Spleen (tissue), 11 donors: Measurements from ENCODE around the gene PRPH. TPM values are rescaled to one million over a fixed set of nuclear protein-coding genes. Genes with fewer than 3 reads are reported as not detected.

Experiments
- DNase-seq: peaks from one replicate; pipeline ENCODE4 v3.0.0-alpha.2; 2020
- H3K27ac ChIP-seq, 8 donors: fragments of 200-600 bp; sonication (generic) in 7 of 8; 1 replicate in 4 of 8; 2 replicates in 4 of 8; pipeline versions ENCODE4 v1.5.0 to v1.8.0; 2016 to 2021; ENCODE audit warnings: inconsistent platforms in 4 of 8, mild to moderate bottlenecking in 4 of 8, moderate library complexity in 1 of 8
- H3K27me3 ChIP-seq, 7 donors: fragments of 200-600 bp; sonication (generic) in 6 of 7; replicated peaks in 1 of 7; 1 replicate in 4 of 7; 2 replicates in 3 of 7; pipeline versions ENCODE4 v1.5.0 to v1.8.0; 2016 to 2021; ENCODE audit warnings: inconsistent platforms in 3 of 7, mild to moderate bottlenecking in 1 of 7
- H3K36me3 ChIP-seq, 6 donors: fragments of 200-600 bp; sonication (generic) in 5 of 6; 1 replicate in 4 of 6; 2 replicates in 2 of 6; pipeline versions ENCODE4 v1.5.0 to v1.8.0; 2016 to 2021; ENCODE audit warnings: inconsistent platforms in 2 of 6
- H3K4me1 ChIP-seq, 6 donors: fragments of 200-600 bp; sonication (generic) in 5 of 6; 1 replicate in 3 of 6; 2 replicates in 3 of 6; pipeline versions ENCODE4 v1.5.0 to v1.8.0; 2016 to 2021; ENCODE audit warnings: inconsistent platforms in 3 of 6
- H3K4me3 ChIP-seq, 8 donors: fragments of 200-600 bp; sonication (generic) in 7 of 8; 1 replicate in 4 of 8; 2 replicates in 4 of 8; pipeline versions ENCODE4 v1.5.0 to v1.8.0; 2016 to 2021; ENCODE audit warnings: inconsistent platforms in 4 of 8, mild to moderate bottlenecking in 4 of 8, moderate library complexity in 2 of 8
- H3K9me3 ChIP-seq, 8 donors: fragments of 200-600 bp; sonication (generic) in 7 of 8; 1 replicate in 4 of 8; 2 replicates in 4 of 8; pipeline versions ENCODE4 v1.5.0 to v1.8.0; 2016 to 2021; ENCODE audit warnings: inconsistent platforms in 4 of 8
- POLR2A ChIP-seq, 3 donors: fragments of 450-650 bp; IDR thresholded peaks; one replicate each; pipeline ENCODE4 v1.5.1; 2017; ENCODE audit warnings: antibody characterized with exemption in 3 of 3, mild to moderate bottlenecking in 1 of 3
- POLR2AphosphoS5 ChIP-seq, 3 donors: sonication (generic); formaldehyde crosslinking; IDR thresholded peaks; one replicate each; pipeline ENCODE4 v1.5.1; 2017; ENCODE audit warnings: antibody characterized with exemption in 3 of 3
- WGBS, 5 donors: extraction: QIAGEN DNeasy Blood & Tissue Kit in 3 of 5; methylation state at CpG; one replicate each; pipeline versions ENCODE4 v1.1.5 to v1.1.7; 2013 to 2018; 5-methylcytosine and 5-hydroxymethylcytosine counted together
- intact Hi-C: fragments of 100-400 bp; cut with DNase I; formaldehyde crosslinking; loops from one replicate; pipeline ENCODE4 v1.15.0; 2023; ENCODE audit warnings: low total_unique reads
- polyA plus RNA-seq, 3 donors: library from polyadenylated mRNA; stranded (reverse); fragments of 200-250 nt; gene quantifications; one replicate each; pipeline ENCODE4 v1.2.1, GENCODE V29; 2013
- total RNA-seq, 7 donors: library from RNA; depleted of rRNA in 3 of 7; stranded (reverse); fragments of >200 nt in 3 of 7; fragmentation: NEBNext Ultra II Directional in 4 of 7; extraction: Animal tissue kit (Norgen Biotek cat#: 25700) in 4 of 7; gene quantifications; one replicate each; pipeline versions ENCODE4 v1.1.0 to v1.2.1, GENCODE V29; 2016 to 2021
- TF ChIP-seq, protein P1 (sequence below), 11 experiments: fragments of 200-600 bp in 7 of 11; fragments of 450-650 bp in 4 of 11; sonication (generic) in 4 of 11; IDR thresholded peaks in 8 of 11; conservative IDR thresholded peaks in 3 of 11; 1 replicate in 7 of 11; 2 replicates in 4 of 11; pipeline versions ENCODE4 v1.4.0 to v1.8.0; 2016 to 2021; ENCODE audit warnings: antibody characterized with exemption in 11 of 11, inconsistent platforms in 4 of 11, mild to moderate bottlenecking in 1 of 11
- donor health status: healthy with polysubstance abuse.
- donor health status: DM: no; HTN: no; CAD: no; lungs with moderate emphysema.
- donor health status: DM: no; HTN: no; CAD: no.
- donor health status: Bipolar disorder and iron deficiency.
- donor health status: healthy.
- donor health status: DM: no; HTN: no; CAD: no.
- donor health status: DM: yes; HTN: yes; CAD: no.

PRPH gene
- total and polyA plus RNA-seq, 10 donors: 0.26 to 3.0 (median 1.0) TPM

DNA sequence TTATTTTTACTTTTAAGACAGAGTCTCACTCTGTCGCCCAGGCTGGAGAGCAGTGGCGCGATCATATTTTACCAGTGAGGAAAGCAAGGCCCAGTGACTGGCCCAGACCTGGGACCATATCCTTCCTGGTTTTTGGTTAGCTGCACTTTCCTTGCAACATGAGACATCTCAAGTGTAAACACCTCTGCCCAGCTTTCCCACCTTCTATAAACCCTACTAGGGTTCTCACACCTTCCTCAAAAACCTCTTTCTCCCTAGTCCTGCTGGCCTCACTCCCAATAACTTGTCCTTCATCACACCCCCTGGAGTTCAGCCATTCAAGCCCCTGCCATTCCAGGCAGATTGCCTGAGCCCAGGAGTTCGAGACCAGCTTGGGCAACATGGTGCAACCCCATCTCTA is 10.3 kb upstream of the PRPH start:
- DNase-seq: peak; percentile 19
- Histone ChIP-seq H3K27me3 (peaks cover 0 to 51% (median 5%) of the 10 kb centered on the region in 7 donors), H3K27ac (no peak overlapping the region), H3K36me3 (no peaks in the 10 kb centered on the region), H3K4me3 (no peak overlapping the region), H3K4me1 (peaks cover 0 to 16% (median 0%) of the 10 kb centered on the region in 6 donors), H3K9me3 (no peaks in the 10 kb centered on the region)
- TF ChIP-seq, protein P1, sequence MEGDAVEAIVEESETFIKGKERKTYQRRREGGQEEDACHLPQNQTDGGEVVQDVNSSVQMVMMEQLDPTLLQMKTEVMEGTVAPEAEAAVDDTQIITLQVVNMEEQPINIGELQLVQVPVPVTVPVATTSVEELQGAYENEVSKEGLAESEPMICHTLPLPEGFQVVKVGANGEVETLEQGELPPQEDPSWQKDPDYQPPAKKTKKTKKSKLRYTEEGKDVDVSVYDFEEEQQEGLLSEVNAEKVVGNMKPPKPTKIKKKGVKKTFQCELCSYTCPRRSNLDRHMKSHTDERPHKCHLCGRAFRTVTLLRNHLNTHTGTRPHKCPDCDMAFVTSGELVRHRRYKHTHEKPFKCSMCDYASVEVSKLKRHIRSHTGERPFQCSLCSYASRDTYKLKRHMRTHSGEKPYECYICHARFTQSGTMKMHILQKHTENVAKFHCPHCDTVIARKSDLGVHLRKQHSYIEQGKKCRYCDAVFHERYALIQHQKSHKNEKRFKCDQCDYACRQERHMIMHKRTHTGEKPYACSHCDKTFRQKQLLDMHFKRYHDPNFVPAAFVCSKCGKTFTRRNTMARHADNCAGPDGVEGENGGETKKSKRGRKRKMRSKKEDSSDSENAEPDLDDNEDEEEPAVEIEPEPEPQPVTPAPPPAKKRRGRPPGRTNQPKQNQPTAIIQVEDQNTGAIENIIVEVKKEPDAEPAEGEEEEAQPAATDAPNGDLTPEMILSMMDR (IDR thresholded peaks at IDR 0.05 in 8 of 11, conservative IDR thresholded peaks at IDR 0.05 in 3 of 11): no peak
- TF ChIP-seq POLR2A (IDR thresholded peaks at IDR 0.05) (no peak), POLR2AphosphoS5 (IDR thresholded peaks at IDR 0.05) (no peak)
- WGBS, 5 donors: 72 to 90% (median 79%) methylated on average over 4 of the region's 4 CpGs
- intact Hi-C loops: loop anchor here (5.0 kb wide), 2 partner anchors 58 to 233 kb away; no protein-coding TSS in a partner anchor

DNA sequence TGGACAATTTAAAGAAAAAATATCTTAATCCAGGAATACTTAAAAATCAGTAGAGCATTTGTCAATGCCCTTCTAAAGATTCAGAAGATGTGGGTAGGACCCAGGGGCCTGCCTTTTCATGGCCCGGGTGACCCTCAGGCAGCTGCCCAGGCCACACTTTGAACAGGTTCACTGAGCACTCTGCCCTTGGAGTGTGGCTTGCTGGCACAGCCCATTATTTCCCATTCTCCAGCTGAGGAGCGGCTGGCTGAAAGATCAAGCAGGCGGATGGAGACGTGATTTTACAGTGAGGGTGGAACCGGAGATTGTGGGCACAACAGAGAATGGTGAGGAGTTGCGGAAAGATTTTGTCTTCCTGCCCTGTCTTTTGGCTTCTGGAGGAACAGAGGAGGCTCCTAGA is 7.1 kb upstream of the PRPH start:
- H3K4me3 ChIP-seq: no peak overlapping the region
- H3K4me1 ChIP-seq: peaks cover 0 to 7% (median 1%) of the 10 kb centered on the region in 6 donors
- peaks cover 0 to 67% (median 5%) of the 10 kb centered on the region in 7 donors for H3K27me3 ChIP-seq
- no peaks in the 10 kb centered on the region for H3K9me3 ChIP-seq
- H3K36me3 ChIP-seq: no peaks in the 10 kb centered on the region
- DNase-seq: peak; percentile 30
- intact Hi-C loops: loop anchor here (5.0 kb wide), 2 partner anchors 54 to 229 kb away; no protein-coding TSS in a partner anchor
- WGBS, 5 donors: 47 to 57% (median 54%) methylated on average over 6 of the region's 6 CpGs
- no peak for TF ChIP-seq POLR2A (IDR thresholded peaks at IDR 0.05)
- no peak for TF ChIP-seq POLR2AphosphoS5 (IDR thresholded peaks at IDR 0.05)
- TF ChIP-seq, protein P1 (IDR thresholded peaks at IDR 0.05 in 8 of 11, conservative IDR thresholded peaks at IDR 0.05 in 3 of 11): no peak
- no peak overlapping the region for H3K27ac ChIP-seq

DNA sequence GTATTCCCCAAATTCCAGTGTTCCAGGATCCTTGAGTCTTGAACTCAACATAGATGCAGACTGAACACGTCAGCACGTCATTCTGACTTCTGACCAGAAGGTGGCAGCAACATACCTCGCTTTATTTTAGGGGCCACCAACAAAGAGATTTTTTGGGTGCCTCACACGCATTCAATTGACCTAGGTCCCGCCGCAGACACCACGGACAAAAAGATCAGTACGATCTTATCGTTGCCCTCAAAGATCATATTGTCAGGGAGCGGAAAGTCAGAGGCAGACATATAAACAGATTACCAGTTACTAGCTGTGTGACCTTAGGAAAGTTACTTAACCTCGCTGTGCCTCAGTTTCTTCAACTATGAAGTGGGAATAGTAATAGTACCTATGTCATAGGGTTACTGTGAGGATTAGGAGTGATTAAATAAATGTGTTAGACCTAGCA is 6.5 kb upstream of the PRPH start:
- H3K36me3 ChIP-seq: no peaks in the 10 kb centered on the region
- no peak overlapping the region for H3K4me3 ChIP-seq
- intact Hi-C loops: loop anchor here (5.0 kb wide), 2 partner anchors 54 to 229 kb away; no protein-coding TSS in a partner anchor
- TF ChIP-seq POLR2AphosphoS5 (IDR thresholded peaks at IDR 0.05): no peak
- TF ChIP-seq, protein P1 (IDR thresholded peaks at IDR 0.05 in 8 of 11, conservative IDR thresholded peaks at IDR 0.05 in 3 of 11): peak; percentile 73 to 92 (median 86)
- no peaks in the 10 kb centered on the region for H3K9me3 ChIP-seq
- H3K4me1 ChIP-seq: peaks cover 0 to 13% (median 4%) of the 10 kb centered on the region in 6 donors
- peaks cover 0 to 72% (median 5%) of the 10 kb centered on the region in 7 donors for H3K27me3 ChIP-seq
- peak; percentile 56 for DNase-seq
- no peak overlapping the region for H3K27ac ChIP-seq
- WGBS, 5 donors: 9 to 14% (median 13%) methylated on average over 11 of the region's 11 CpGs

DNA sequence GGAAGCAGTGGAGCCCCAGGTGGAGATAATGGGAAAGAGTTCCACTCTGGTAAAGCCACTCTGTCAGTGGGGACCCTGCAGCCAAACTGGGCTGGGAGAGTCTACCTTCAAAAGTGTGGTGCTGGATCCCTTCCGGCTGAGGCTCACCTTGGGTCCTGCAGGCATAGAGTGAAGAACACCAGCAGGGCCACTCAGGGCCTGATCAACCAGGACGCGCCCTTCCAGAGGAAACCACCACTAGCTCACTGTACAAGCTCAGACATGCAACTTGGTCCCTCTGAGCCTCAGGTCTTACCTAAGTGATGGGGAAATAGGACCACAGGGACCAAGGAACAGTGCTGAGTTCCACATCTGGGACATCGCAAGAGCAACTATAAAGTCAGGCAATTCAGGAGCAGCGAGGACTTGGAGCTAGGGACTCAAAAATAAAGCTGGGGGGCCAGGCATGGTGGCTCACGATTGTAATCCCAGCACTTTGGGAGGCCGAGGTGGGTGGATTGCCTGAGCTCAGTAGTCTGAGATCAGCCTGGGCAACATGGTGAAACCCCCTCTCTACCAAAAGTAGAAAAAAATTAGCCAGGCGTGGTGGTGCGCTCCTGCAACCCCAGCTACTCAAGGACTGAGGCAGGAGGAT is 5.9 kb upstream of the PRPH start:
- H3K27me3 ChIP-seq: peaks cover 0 to 72% (median 5%) of the 10 kb centered on the region in 7 donors
- no peak for TF ChIP-seq POLR2AphosphoS5 (IDR thresholded peaks at IDR 0.05)
- TF ChIP-seq POLR2A (IDR thresholded peaks at IDR 0.05): no peak
- TF ChIP-seq, protein P1 (IDR thresholded peaks at IDR 0.05 in 8 of 11, conservative IDR thresholded peaks at IDR 0.05 in 3 of 11): no peak
- intact Hi-C loops: loop anchor here (5.0 kb wide), 2 partner anchors 53 to 228 kb away; no protein-coding TSS in a partner anchor
- 79 to 86% (median 84%) methylated on average over 7 to 9 of the region's 9 CpGs for WGBS, 5 donors
- H3K27ac ChIP-seq: no peak overlapping the region
- DNase-seq: peak; percentile 22
- H3K4me3 ChIP-seq: no peak overlapping the region
- no peaks in the 10 kb centered on the region for H3K36me3 ChIP-seq
- no peaks in the 10 kb centered on the region for H3K9me3 ChIP-seq
- peaks cover 0 to 19% (median 6%) of the 10 kb centered on the region in 6 donors for H3K4me1 ChIP-seq
